Body of pancreas (tissue), 4 donors: ENCODE results near the gene CDH4.

ENCODE experiments used
- CTCF ChIP-seq, 7 experiments: fragments of 450-650 bp in 4 of 7; fragments of 200-600 bp in 3 of 7; sonication (generic) in 3 of 7; IDR thresholded peaks; one replicate each; pipeline ENCODE4 v1.5.1; 2016 to 2019; ENCODE audit warnings: antibody characterized with exemption in 7 of 7
- POLR2A ChIP-seq, 3 donors: fragments of 450-650 bp; IDR thresholded peaks; one replicate each; pipeline ENCODE4 v1.6.1; 2016; ENCODE audit warnings: antibody characterized with exemption in 3 of 3, mild to moderate bottlenecking in 2 of 3

GRCh38 chr20:61356196-61356595, 104.1 kb downstream of the CDH4 start:
- TF ChIP-seq CTCF (IDR thresholded peaks at IDR 0.05): no peak
- no peak for TF ChIP-seq POLR2A (IDR thresholded peaks at IDR 0.05)
